ENCODE measurements around the gene PTAFR.
"Not testable (repeated sequence)": the region's sequence is repeated elsewhere in the genome, so short reads cannot be mapped to it uniquely, and the experiment has no call there.

GRCh38 chr1:28139866-28140265 lies 36.6 kb downstream of the PTAFR start:
- not testable (repeated sequence) for TF ChIP-seq EZH2 (IDR thresholded peaks at IDR 0.05; ENCODE audit: borderline replicate concordance, low read length); CTCF (IDR thresholded peaks at IDR 0.05; ENCODE audit: low read length)
